ENCODE data around the gene ADAMTS16. TPM values are rescaled to one million over a fixed set of nuclear protein-coding genes. Genes with fewer than 3 reads are reported as not detected.

Gene ADAMTS16
- total and polyA plus RNA-seq, 12 donors: 0.01 to 0.47 (median 0.12) TPM; not detected in 6

GRCh38 chr5:5164163-5164562, 24.0 kb downstream of the ADAMTS16 start:
- Histone ChIP-seq H3K36me3 (no peaks in the 10 kb centered on the region), H3K9me3 (no peaks in the 10 kb centered on the region), H3K4me1 (no peaks in the 10 kb centered on the region), H3K27ac (no peak overlapping the region), H3K4me3 (no peak overlapping the region), H3K27me3 (peaks cover 0 to 3% (median 0%) of the 10 kb centered on the region in 7 donors)
- DNase-seq (no peak), ATAC-seq (no peak)
- TF ChIP-seq CTCF (IDR thresholded peaks at IDR 0.05): no peak
- intact Hi-C loops (cut with DNase I): no loop called here
- 54 to 59% methylated on average over 5 of the region's 5 CpGs for WGBS, 2 donors

- ATAC-seq (no peak), DNase-seq (no peak)
- intact Hi-C loops (cut with DNase I): no loop called here
- Histone ChIP-seq H3K36me3 (no peaks in the 10 kb centered on the region), H3K27ac (no peak overlapping the region), H3K27me3 (peaks cover 0 to 3% (median 0%) of the 10 kb centered on the region in 7 donors), H3K4me3 (no peak overlapping the region), H3K4me1 (no peaks in the 10 kb centered on the region), H3K9me3 (no peaks in the 10 kb centered on the region)
- TF ChIP-seq CTCF (IDR thresholded peaks at IDR 0.05): no peak
- WGBS, 2 donors: 82 to 88% methylated on average over 9 of the region's 9 CpGs
These were observed 25.4 kb downstream of the ADAMTS16 start for GRCh38 chr5:5165541-5166002.

- 83 to 87% methylated on average over 8 of the region's 8 CpGs for WGBS, 2 donors
- Histone ChIP-seq H3K4me1 (no peaks in the 10 kb centered on the region), H3K36me3 (no peaks in the 10 kb centered on the region), H3K9me3 (peaks cover 0 to 6% (median 0%) of the 10 kb centered on the region in 11 donors), H3K27ac (no peak overlapping the region), H3K4me3 (no peak overlapping the region), H3K27me3 (peaks cover 0 to 3% (median 0%) of the 10 kb centered on the region in 7 donors)
- ATAC-seq: no peak
- TF ChIP-seq CTCF (IDR thresholded peaks at IDR 0.05): no peak
- intact Hi-C loops (cut with DNase I): no loop called here
- no peak for DNase-seq
These were observed 29.3 kb downstream of the ADAMTS16 start for GRCh38 chr5:5169466-5169865.

- intact Hi-C loops (cut with DNase I): no loop called here
- peaks cover 0 to 28% (median 14%) of the 10 kb centered on the region in 7 donors for H3K27me3 ChIP-seq
- no peak for TF ChIP-seq CTCF (IDR thresholded peaks at IDR 0.05)
- no peak overlapping the region for H3K27ac ChIP-seq
- H3K4me3 ChIP-seq: no peak overlapping the region
- no peaks in the 10 kb centered on the region for H3K4me1 ChIP-seq
- 79% methylated on average over 4 of the region's 4 CpGs for WGBS, 2 donors
- no peaks in the 10 kb centered on the region for H3K36me3 ChIP-seq
- H3K9me3 ChIP-seq: peaks cover 0 to 6% (median 0%) of the 10 kb centered on the region in 11 donors
- ATAC-seq: no peak
- no peak for DNase-seq
These were observed 38.0 kb downstream of the ADAMTS16 start for GRCh38 chr5:5178136-5178535.
